DMS 273 treated with DMSO at 0.1 percent for 48 hours (cell line): Measurements from ENCODE around the gene VWA2.

Experiments used
- DNase-seq: peaks from one replicate; lab custom pipeline; 2025; lab: John Stamatoyannopoulos, UW

Gene VWA2

GRCh38 chr10:114239117-114239993 is at the start of gene VWA2:
Gene VWA2, plus strand, starts transcription at chr10:114239254. Its CDS starts 9,460 bp downstream, at chr10:114248714.
- no peak for DNase-seq

GRCh38 chr10:114189700-114190099 is 49.4 kb upstream of the VWA2 start:
- DNase-seq: no peak

- no peak for DNase-seq
Observed at GRCh38 chr10:114195079-114195478, 44.0 kb upstream of the VWA2 start.

- no peak for DNase-seq
Observed at GRCh38 chr10:114199239-114199638, 39.8 kb upstream of the VWA2 start.

- no peak for DNase-seq
Observed at GRCh38 chr10:114202812-114203211, 36.2 kb upstream of the VWA2 start.

GRCh38 chr10:114206902-114207301 is 32.2 kb upstream of the VWA2 start:
- DNase-seq: no peak

GRCh38 chr10:114207349-114207748 is 31.7 kb upstream of the VWA2 start:
- DNase-seq: no peak

GRCh38 chr10:114208351-114208750 is 30.7 kb upstream of the VWA2 start:
- DNase-seq: no peak

GRCh38 chr10:114212153-114212552 is 26.9 kb upstream of the VWA2 start:
- no peak for DNase-seq

GRCh38 chr10:114215033-114215432 is 24.0 kb upstream of the VWA2 start:
- no peak for DNase-seq

GRCh38 chr10:114220281-114220680 is 18.8 kb upstream of the VWA2 start:
- no peak for DNase-seq

- no peak for DNase-seq
Observed at GRCh38 chr10:114221235-114221634, 17.8 kb upstream of the VWA2 start.

GRCh38 chr10:114223066-114223465 is 16.0 kb upstream of the VWA2 start:
- no peak for DNase-seq

GRCh38 chr10:114228156-114228555 is 10.9 kb upstream of the VWA2 start:
- no peak for DNase-seq

- DNase-seq: no peak
Observed at GRCh38 chr10:114232561-114233176, 6.4 kb upstream of the VWA2 start.

- DNase-seq: no peak
Observed at GRCh38 chr10:114233482-114233881, 5.6 kb upstream of the VWA2 start.

- DNase-seq: no peak
Observed at GRCh38 chr10:114234132-114234531, 4.9 kb upstream of the VWA2 start.

GRCh38 chr10:114239994-114240345 is 916 bp downstream of the VWA2 start:
- DNase-seq: no peak

GRCh38 chr10:114242235-114242634 is 3.2 kb downstream of the VWA2 start:
- no peak for DNase-seq

GRCh38 chr10:114243661-114244060 is 4.6 kb downstream of the VWA2 start:
- DNase-seq: no peak

GRCh38 chr10:114244126-114244525 is 5.1 kb downstream of the VWA2 start:
- no peak for DNase-seq

GRCh38 chr10:114245121-114245791 is 6.2 kb downstream of the VWA2 start:
- no peak for DNase-seq

GRCh38 chr10:114246679-114247305 is 7.7 kb downstream of the VWA2 start:
- DNase-seq: no peak
